HEK293T (cell line): ENCODE data around the gene GID8.

Experiments used
- ARNT ChIP-seq: fragments of 450-650 bp; IDR thresholded peaks from 2 replicates; pipeline ENCODE4 v1.6.1; 2017; ENCODE audit warnings: mild to moderate bottlenecking
- CTBP1 ChIP-seq: fragments of 450-650 bp; IDR thresholded peaks from 2 replicates; pipeline ENCODE4 v1.6.1; 2016; ENCODE audit warnings: borderline replicate concordance
- TARDBP ChIP-seq: fragments of 450-650 bp; IDR thresholded peaks from 2 replicates; pipeline ENCODE4 v1.6.1; 2016

GRCh38 chr20:62984666-62985443, 46.9 kb downstream of the GID8 start:
- TF ChIP-seq CTBP1 (no peak), ARNT (no peak), TARDBP (no peak)
